CD4-positive, alpha-beta T cell treated with Interleukin-10 for 1 hour (primary cell): ENCODE measurements around the gene FAM25G.
"Not testable (repeated sequence)": the region's sequence is repeated elsewhere in the genome, so short reads cannot be mapped to it uniquely, and the experiment has no call there.

Source experiments
- DNase-seq: peaks from one replicate; pipeline ENCODE4 v3.0.0-alpha.2; 2020

The FAM25G gene

DNA sequence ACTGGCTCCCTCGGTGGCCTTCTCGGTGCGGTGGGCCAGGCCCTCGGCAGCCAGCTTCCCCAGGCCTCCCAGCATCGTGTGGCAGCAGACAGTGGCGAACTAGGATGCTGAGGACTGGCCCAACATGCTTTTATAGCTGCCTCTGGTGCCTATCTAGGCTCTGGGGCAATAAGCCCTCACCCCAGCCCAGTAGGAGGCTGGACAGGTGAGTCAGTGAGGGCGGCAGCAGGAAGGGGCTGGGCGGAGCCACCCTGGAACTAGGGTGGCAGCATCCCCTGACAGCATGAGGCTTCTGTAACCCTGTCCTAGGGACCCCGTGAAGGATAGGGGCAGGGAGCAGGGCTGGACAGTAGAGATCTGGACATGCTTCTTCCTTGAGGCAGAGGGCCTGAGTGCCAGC lies at the start of gene FAM25G:
TSS of gene FAM25G (minus strand) at position 101 of the 400 bp plus-strand sequence. CDS start at position 75, 26 bp downstream.
- not testable (repeated sequence) for DNase-seq

DNA sequence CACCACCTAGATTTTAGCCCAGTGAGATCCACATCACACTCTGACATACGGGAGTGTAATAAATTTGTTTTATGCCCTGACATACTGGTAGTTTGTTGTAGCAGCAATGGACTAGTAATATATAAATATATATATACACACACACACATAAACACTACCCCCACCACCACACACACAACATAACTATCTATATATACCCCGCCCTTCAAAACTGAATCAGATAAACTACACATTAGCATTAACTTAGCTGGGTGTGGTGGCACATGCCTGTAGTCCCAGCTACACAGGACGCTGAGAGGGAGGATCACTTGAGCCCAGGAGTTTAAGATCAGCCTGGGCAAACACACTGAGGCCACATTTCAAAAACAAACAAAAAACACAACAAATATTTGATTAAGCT lies 44.9 kb upstream of the FAM25G start:
- not testable (repeated sequence) for DNase-seq

DNA sequence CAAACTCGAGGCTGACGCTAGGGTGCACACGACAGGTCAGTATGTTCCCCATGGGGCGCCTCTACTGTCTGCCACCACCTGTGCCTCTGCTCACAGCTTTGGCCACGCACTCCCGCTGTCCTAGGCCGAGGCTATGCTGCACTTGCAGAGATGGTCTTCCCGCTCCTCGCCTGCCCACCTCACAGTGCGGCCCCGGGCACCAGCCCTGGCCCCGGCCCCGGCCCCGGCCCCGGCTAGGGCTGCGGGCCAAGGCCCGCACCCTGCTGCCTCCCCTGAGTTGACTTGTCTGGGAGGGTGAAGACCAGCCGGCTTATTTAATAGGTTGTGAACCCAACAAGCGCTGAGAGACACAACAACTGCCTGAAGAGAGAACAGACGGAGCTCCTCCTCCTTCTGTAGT lies 32.0 kb upstream of the FAM25G start, which contains the start of gene AGAP9:
TSS of gene AGAP9 (minus strand) at position 164 of the 400 bp plus-strand sequence. CDS start at position 52, 112 bp downstream.
- not testable (repeated sequence) for DNase-seq

DNA sequence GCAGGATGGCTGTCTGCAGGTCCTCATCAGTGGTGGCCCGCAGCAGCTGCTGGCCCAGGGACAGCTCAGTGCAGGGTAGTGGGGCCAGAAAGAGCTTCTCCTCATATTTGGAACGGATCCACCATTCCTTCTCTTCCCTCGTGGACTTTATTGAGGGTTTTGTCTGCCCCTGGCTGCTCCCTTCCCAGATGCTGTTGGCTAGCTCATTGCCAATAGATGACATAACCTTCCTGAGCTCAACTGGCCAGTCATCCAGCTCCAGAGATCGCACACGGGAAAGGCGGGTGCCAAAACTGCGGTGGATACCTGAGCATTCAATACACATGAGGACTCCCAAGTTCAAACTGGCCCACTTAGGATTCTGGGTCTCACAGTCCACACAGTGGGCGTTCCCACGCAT lies 10.8 kb upstream of the FAM25G start:
- not testable (repeated sequence) for DNase-seq

DNA sequence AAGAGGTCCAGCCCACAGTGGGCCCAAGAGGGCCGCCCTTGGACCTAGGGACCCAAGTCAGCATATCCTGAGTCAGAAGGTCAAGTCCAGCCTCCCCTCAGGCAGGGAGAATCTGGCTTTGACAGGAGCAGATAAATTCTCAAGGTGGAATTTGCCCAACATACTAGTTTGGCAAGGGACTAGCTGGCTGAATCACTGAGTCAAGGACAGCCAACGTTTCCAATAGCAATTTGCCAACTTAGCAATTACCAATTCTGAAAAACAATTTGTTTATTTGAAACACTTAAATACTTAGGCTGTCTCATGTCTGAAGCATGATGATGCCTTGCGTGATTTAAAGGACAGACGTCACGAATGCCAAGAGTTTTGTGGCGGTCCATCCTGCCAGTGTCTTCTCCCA lies 2.7 kb upstream of the FAM25G start:
- not testable (repeated sequence) for DNase-seq

DNA sequence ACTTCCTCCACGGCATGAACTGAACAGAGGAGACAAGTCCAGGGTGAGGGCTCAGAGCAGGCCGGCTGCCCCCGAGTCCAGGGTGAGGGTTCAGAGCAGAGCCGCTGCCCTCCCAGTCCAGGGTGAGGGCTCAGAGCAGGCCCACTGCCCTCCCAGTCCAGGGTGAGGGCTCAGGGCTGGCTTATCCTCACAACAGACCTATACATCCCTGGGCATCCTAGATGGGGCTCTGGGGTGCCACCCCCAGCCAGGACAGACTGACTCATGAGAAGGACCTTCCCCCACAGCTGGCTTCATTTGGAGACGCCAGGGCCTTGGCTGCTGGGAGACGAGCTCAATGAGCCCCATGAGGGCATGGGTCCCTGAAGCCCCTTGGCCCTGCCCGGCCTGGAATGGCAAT lies 1.9 kb downstream of the FAM25G start:
- not testable (repeated sequence) for DNase-seq

DNA sequence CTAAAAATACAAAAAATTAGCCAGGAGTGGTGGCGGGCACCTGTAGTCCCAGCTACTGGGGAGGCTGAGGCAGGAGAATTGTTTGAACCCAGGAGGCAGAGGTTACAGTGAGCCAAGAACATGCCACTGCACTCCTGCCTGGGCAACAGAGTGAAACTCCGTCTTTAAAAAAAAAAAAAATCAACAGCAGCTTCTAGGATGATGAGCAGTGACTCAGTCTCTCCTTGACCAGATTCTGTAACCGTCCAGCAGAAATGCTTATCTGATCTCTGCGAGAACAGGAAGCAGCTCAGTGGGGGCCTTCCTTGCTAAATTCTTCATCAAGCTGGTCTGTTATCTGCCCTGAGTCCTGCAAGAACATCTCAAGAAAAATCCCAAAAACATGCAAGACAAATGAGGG lies 5.6 kb downstream of the FAM25G start:
- DNase-seq: not testable (repeated sequence)

DNA sequence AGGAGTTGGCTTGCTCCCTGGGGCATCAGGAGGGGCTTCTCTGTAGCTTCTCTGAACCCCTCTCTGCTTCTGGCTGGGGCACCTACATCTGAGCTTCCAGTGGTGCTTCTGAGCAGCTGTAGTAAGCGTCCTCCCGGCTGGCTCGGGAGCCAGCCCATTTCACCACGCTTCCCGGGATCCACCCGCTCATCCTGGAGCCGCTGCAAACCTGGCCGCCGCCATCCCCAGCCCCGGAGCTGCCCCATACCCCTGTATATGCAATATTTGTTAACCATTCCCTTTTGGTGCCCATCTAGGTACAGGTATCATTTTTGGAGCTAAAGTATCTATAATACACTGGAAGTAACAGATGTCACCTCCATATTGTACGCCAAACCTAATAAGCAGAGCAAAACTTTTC lies 6.7 kb downstream of the FAM25G start:
- DNase-seq: not testable (repeated sequence)

DNA sequence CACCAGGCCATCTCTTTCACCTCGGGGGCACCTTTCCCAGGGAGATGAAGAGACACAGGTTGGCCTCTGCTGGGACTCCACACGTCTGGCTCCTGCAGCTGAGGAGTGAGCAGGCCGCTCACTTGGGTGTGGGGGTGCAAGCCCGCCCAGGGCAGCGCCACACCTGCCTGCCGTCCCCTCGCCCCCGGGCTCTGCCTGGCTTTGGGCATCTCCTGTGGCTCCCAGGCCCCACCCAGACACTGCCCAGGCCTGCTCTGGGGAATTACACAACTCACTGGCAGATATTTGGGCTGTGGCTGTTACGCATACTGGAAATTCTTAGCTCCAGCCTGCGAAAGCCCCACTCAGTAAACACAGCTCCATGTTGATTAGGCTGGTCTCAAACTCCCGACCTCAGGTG lies 7.6 kb downstream of the FAM25G start, which contains the start of gene ANXA8:
TSS of gene ANXA8 (minus strand) at position 193 of the 400 bp plus-strand sequence. CDS start at position 11, 182 bp downstream.
- not testable (repeated sequence) for DNase-seq

DNA sequence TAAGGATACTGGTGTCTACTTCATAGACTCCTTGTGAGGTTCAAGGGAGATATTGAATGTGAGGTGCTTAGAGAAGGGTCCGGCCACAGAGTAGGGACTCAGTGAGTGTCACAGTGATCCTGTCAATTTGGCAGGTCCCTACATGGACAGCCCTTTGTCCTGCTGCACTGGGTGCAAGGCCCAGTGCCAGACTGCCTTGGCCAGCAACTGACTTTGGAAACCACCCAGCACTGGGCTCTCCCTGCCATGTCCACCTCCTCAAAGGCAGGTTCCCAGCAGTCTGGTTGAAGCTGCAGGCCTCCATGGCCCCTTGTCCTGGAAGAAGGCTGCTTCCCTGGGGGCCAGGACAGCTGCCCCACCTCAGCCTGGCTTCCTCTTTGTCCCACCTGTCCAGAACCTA lies 9.1 kb downstream of the FAM25G start:
- not testable (repeated sequence) for DNase-seq

DNA sequence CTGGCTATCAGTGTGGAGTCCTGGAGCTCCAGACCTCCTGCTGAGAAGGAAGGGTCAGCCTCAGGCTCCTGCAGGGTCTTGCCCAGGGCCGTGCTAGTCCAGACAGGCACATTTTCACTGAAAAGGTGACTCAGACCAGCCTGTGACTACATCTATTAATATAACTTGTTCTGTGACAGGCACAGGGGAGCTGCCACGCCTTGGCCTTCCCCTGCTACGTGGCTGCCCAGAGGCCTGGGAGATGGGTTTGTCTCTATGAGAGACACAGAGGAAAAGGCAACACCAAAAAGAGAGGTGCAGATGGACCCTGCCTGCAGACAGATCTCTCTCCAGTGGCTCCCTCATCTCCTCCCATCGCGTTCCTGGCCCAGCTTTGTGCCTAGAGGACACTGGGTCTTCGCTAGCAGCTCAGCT lies 9.7 kb downstream of the FAM25G start:
- DNase-seq: not testable (repeated sequence)

DNA sequence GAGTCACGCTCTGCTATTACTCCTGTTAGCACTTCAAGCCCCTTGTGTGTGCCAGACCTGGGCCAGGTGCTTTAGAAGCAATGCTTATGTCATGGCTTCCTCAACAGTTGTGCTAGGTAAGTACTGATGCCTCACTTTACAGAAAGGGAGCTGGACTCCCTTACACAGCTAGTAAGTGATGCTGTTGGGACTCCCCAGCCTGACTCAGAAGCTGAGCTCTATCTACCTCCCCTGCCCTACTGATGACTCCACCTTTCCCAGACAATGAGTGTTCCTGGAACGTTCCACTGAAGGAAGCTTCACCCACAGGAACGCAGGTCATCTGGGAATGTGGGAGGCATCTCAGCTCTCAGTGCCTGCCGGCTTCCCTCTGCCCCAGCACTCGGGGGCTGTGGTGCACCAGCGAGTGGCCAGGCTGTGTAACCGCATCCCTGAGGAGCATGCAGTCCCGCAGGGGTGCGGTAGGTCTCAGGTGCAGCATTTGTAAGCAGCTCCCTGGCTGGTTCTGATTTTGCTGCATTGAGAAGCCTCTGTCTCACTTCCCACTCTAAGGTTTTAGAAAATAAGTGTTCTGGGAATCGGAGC lies 10.2 kb downstream of the FAM25G start:
- DNase-seq: not testable (repeated sequence)

DNA sequence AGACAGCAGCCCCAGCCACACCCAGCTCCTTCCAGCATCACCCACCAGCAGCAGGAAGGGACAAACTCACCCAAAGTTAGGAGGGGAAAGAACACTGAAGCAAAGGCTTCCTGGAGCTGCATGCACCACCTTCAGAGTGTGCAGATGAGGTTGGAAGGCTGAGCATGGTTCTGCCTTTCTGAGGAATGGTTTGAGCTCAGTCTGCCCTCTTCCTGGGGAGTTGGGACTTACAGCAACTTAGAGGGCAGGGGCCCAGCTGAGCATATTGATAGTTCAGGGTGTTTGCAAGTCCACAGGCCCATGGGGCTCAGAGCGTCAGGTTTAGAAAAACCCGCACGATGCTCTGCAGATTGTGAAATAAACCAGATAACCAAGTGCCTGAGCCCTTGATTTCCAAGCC lies 11.4 kb downstream of the FAM25G start:
- DNase-seq: not testable (repeated sequence)

DNA sequence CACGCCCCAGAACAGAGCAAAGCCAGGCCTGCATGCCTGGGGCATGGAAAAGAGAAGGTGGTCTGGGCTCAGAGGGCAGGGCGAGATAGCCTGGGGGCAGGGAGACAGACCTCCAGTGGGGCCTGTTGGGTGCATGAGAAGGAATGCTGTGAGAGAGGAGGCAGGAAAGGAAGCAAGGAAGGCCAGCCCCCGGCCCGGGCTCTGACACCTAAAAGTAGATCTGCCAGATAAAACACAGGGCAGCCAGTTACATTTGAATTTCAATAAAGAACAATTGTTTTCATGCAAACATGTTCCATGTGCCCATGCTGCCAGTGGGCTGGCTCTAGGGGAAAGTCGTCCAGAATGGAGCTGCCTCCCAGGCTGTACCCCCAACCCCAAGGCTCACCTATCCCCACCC lies 13.4 kb downstream of the FAM25G start:
- DNase-seq: not testable (repeated sequence)

DNA sequence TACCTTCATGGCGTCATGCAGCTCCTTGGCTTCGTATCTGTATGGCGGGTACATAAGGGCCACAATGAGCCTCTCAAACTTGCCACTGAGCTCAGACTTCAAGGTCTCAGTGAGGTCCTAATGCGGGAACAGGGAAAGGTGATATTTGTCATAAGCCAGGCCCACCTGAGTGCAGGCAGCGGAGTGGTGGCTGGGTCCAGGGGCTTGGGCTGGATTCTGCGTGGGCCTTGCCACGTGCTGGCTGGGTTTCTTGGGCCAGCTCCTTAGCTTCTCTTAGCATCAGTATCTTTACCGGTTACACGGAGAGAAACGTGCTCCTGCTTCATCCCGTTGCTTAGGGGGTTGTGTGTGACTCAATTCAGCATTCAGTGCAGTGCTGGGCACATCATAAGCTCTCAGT lies 14.4 kb downstream of the FAM25G start:
- DNase-seq: not testable (repeated sequence)

DNA sequence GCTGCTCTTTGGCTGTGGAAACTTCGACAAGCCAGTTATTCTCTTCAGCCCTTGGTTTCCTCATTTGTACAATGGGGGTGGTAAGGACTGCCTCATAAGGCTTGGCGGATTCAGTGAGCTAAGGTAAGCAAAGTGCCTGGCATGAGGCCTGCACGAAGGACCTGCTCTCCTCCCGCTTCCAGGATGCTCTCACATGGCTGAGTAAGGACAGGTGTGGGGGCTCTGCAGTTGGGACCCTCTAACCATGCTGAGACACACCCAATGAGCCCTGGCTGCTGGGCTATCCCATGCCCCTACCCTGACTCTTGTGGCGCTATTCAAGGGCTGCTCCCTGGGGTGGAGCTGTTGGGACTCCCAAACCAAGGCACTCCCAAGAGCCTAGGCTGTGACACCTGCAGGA lies 16.4 kb downstream of the FAM25G start:
- DNase-seq: not testable (repeated sequence)

DNA sequence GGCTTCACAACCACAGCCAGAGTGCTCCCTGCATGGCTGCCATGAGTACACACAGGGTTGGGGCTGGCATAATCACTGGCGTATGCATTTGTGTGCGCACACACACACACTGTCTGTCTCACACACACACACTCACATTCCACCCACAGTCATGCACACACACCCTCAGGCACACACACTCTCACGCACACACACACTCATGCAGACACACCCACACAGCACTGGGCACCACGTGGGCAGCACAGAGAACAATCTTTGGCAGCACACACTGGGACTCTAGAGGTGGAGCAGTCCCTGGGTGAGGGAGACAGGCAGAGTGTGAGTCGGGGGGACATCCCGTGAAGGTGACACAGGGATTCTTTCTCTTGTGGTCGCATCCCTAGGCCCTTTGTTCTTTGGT lies 18.0 kb downstream of the FAM25G start:
- not testable (repeated sequence) for DNase-seq

DNA sequence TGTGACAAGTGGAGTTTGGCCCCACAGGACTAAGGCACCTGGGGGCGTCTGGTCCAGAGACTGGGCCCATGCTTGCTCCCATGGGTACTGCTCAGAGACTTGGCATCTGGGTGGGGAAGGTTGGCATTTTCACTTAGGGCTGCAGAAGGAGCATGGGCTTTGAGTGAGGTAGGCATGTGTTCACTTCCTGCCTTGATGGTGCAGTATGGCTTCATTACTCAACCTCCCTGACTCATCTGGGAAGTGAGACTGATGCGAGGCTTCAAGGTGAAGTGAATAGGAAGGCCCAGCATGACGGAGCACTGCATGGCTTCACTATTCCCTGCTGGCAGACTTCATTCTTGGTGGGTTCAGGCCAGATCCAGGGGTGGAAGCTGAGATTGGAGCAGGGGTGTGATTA lies 18.9 kb downstream of the FAM25G start:
- not testable (repeated sequence) for DNase-seq

DNA sequence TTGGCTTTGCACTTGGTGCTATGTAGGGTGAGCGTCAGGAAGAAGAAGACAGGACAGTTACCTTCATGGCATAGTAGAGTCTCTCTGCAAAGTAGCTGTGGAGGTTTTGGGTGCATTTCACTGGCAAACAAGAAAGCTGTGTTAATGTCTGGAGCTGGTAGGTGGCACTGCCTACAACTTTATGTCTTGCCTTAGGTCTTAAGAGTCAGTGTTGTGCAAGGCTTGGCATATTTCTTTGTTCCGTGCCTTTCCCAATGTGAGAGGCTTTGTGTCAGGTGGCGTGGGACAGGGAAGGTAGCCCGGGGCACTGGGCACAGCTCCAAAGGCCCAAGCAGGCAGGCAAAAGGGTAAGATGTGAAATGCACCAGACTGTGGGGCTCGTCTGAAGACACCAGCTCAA lies 19.4 kb downstream of the FAM25G start:
- DNase-seq: not testable (repeated sequence)

DNA sequence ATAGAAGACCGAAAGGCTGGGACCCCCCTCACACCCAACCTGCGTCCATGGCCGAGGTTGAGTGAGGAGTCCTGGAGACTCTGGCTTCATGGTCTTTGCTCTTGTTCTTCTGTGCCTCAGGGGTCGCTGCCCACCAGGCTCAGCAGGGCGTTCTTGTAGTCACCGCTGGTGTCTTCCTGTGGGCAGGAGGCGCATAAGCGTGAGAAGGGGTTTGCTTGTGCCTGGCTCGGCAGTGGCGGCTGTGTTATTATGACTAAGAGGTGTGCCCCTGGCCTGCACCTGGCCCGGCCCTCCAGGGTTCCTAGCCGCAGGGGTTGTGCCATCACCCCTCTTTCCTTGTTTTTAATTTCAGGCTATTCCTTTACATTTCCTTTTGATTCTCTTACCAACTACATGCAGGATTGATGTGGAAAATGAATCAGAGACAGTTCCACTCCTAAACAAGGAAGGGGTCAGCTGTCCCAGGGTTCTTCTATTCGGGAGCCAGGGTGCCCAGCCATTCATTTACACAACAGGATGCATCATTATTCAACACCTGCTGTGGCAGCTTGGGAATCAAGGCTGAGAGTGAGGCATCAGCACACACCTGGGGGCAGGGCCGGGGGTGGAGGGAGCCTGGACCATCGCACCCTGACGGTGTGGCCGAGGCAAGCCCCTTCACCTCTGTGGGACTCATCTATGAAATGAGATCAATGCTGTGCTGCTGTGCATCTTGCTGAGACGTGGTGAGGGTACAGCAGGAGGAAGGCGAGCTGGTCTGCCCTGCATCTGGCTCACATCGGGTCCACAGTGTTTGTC lies 22.6 kb downstream of the FAM25G start:
- DNase-seq: not testable (repeated sequence)

DNA sequence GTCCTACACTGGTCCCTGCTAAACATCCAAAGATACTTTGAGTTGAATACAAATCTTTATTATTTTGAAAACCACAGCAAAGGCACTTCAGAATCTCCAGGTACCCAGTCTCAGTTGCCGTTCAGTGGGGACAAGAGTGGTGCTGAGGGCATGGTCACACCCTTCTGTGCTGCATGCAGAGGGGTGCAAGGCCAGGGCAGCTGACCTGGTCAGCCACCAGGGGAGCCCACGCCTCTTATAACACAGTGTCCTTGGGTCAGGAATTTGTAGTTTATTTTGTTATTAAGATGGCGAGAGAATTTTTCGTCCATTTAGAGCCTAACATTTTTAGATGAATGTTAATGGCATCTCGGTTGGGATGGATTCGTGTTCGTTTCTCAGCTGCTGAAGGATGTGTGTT lies 23.5 kb downstream of the FAM25G start:
- DNase-seq: not testable (repeated sequence)

DNA sequence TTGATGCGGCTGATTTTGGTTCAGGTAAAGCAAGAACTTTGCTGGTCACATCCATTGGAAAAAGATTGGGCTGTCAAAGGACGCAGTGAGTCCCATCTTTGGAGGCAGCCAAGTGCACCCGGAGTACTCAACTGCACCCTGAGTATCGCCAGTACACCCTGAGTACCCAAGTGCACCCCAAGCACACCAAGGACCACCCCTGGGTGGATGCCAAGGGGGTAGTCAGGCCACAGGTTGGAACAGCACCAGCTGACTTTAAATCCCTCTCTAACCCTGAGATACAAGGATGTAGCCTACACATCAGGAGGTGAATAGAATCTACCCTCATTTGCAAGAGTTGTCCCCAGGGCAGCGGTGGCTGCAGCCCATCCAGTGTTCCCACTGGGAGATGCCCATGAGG lies 24.0 kb downstream of the FAM25G start:
- not testable (repeated sequence) for DNase-seq

DNA sequence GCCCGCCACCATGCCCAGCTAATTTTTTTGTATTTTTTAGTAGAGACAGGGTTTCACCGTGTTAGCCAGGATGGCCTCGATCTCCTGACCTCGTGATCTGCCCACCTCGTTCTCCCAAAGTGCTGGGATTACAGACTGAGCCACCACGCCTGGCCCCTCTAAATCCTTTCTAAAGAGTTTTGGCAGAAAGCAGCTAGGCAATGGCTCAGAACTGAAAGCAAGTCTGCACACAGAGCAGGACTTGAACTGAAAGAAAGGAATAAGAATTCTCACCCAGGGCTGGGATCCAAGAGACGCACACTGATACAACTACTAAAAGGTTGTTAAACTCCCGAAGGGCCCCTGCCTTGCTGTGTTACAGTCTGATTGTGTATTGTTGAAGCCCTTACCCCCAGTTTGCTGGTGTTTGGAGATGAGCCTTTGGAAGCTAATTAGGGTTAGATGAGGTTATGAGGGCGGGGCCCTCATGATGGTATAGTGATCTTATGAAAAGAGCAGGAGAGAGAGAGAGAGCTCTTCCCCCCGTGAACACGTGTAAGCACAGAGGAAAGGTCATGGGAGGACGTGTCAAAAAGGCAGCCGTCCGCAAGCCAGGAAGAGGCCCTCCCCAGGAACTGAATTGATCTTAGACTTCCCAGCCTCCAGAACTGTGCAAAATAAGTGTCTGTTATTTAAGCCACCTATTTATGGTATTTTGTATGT lies 26.1 kb downstream of the FAM25G start:
- not testable (repeated sequence) for DNase-seq
